PC-3 (cell line): ENCODE data around the gene COL25A1. TPM values are rescaled to one million over a fixed set of nuclear protein-coding genes. Genes with fewer than 3 reads are reported as not detected.

Experiments used
- ATAC-seq: fragments of 200-7000 bp; cut with Tn5 transposase; 2 replicates; pipeline ENCODE4 v1.9.1; 2020; ENCODE audit warnings: mild to moderate bottlenecking, moderate library complexity
- BruUV-seq: library from RNA; stranded (reverse); fragments of 400-500 nt; replicated peaks from 2 replicates; lab custom pipeline; 2021; lab: Mats Ljungman, UMichigan
- CTCF ChIA-PET: fragments of 300-600 bp; sonication (Branson Sonifier 250); formaldehyde crosslinking; loops from one replicate; lab custom pipeline; 2022; ENCODE audit warnings: antibody characterized with exemption; lab: Charles Lee
- POLR2A ChIA-PET: fragments of 300-600 bp; sonication (Branson Sonifier 250); formaldehyde crosslinking; loops from one replicate; lab custom pipeline; 2022; ENCODE audit warnings: antibody characterized with exemption; ENCODE audit not compliant: unreplicated experiment; lab: Charles Lee
- DNase-seq: peaks from one replicate; pipeline ENCODE4 v3.0.0-alpha.2; 2015
- H2AFZ ChIP-seq: fragments of 300-600 bp; sonication (generic); 2 replicates; pipeline ENCODE4 v1.6.0; 2016; ENCODE audit warnings: antibody characterized with exemption, low read length
- H3F3A ChIP-seq: fragments of 300-600 bp; sonication (generic); one replicate; pipeline ENCODE4 v1.6.0; 2017; ENCODE audit warnings: antibody characterized with exemption, low read length, control low read depth, mild to moderate bottlenecking; ENCODE audit not compliant: unreplicated experiment
- H3K27ac ChIP-seq: fragments of 300-600 bp; sonication (generic); 2 replicates; pipeline ENCODE4 v1.5.1; 2016; ENCODE audit warnings: mild to moderate bottlenecking, low read length
- H3K27me3 ChIP-seq: fragments of 300-600 bp; sonication (generic); 2 replicates; pipeline ENCODE4 v1.6.1; 2016; ENCODE audit warnings: low read length, mixed read lengths
- H3K36me3 ChIP-seq: fragments of 300-600 bp; sonication (generic); 2 replicates; pipeline ENCODE4 v1.6.1; 2016; ENCODE audit warnings: low read depth, mixed run types, low read length, mixed read lengths
- H3K4me1 ChIP-seq: fragments of 300-600 bp; sonication (generic); 2 replicates; pipeline ENCODE4 v1.5.1; 2016; ENCODE audit warnings: low read length; ENCODE audit not compliant: insufficient read depth
- H3K4me2 ChIP-seq: fragments of 300-600 bp; sonication (generic); 2 replicates; pipeline ENCODE4 v1.6.0; 2016; ENCODE audit warnings: low read length
- H3K4me3 ChIP-seq: fragments of 300-600 bp; sonication (generic); 2 replicates; pipeline ENCODE4 v1.5.1; 2016; ENCODE audit warnings: mild to moderate bottlenecking, low read length, mixed read lengths
- H3K79me2 ChIP-seq: fragments of 300-600 bp; sonication (generic); 2 replicates; pipeline ENCODE4 v1.6.1; 2017; ENCODE audit warnings: low read length, mixed read lengths
- H3K9ac ChIP-seq: fragments of 300-600 bp; sonication (generic); 2 replicates; pipeline ENCODE4 v1.6.0; 2016; ENCODE audit warnings: mild to moderate bottlenecking, low read length
- H3K9me2 ChIP-seq: fragments of 300-600 bp; sonication (generic); replicated peaks from 2 replicates; pipeline ENCODE4 v1.6.1; 2016; ENCODE audit warnings: mixed run types, low read length, mixed read lengths
- H3K9me3 ChIP-seq: fragments of 300-600 bp; sonication (generic); 2 replicates; pipeline ENCODE4 v1.6.1; 2016; ENCODE audit warnings: low read length, mixed read lengths
- H4K20me1 ChIP-seq: fragments of 300-600 bp; sonication (generic); 2 replicates; pipeline ENCODE4 v1.6.1; 2016; ENCODE audit warnings: low read length, mixed read lengths
- CTCF ChIP-seq: fragments of 300-600 bp; sonication (generic); conservative IDR thresholded peaks from 2 replicates; pipeline ENCODE4 v1.5.1; 2017; ENCODE audit warnings: antibody characterized with exemption, low read depth, mild to moderate bottlenecking, low read length
- EZH2 ChIP-seq: fragments of 300-600 bp; sonication (generic); IDR thresholded peaks from one replicate; pipeline ENCODE4 v1.6.1; 2017; ENCODE audit warnings: antibody characterized with exemption, mild to moderate bottlenecking, low read length; ENCODE audit not compliant: unreplicated experiment
- EZH2phosphoT487 ChIP-seq: fragments of 300-600 bp; sonication (generic); IDR thresholded peaks from 2 replicates; pipeline ENCODE4 v1.6.1; 2018; ENCODE audit warnings: mild to moderate bottlenecking, antibody characterized with exemption, low read length, borderline replicate concordance
- intact Hi-C: fragments of 100-400 bp; cut with micrococcal nuclease; formaldehyde crosslinking; loops from 2 replicates; pipeline ENCODE4 v1.9.0; 2023
- total RNA-seq: library from RNA; depleted of rRNA; stranded (reverse); fragments of >200 nt; gene quantifications from 2 replicates; pipeline ENCODE4 v1.2.3, GENCODE V29; 2014; rRNA removed

The COL25A1 gene
- total RNA-seq, 1 experiment from 2014 or later, result not detected

GRCh38 chr4:108762559-108763225 is 539.8 kb downstream of the COL25A1 start, which contains the start of gene ETNPPL:
ETNPPL (minus strand) TSS chr4:108763053; CDS start chr4:108762898, 155 bp downstream.
- POLR2A ChIA-PET, result no interaction called here
- TF ChIP-seq EZH2phosphoT487, result no peak
- TF ChIP-seq CTCF, result no peak
- peak; percentile 49 for TF ChIP-seq EZH2
- H3K4me2 ChIP-seq, result peak within 1 kb of the TSS; percentile 83

More at GRCh38 chr4:108762559-108763225, 539.8 kb downstream of the COL25A1 start, which contains the start of gene ETNPPL:
- H3K36me3 ChIP-seq, result no peaks in the 10 kb centered on the region
- no peaks in the 10 kb centered on the region for H4K20me1 ChIP-seq
- H2AFZ ChIP-seq, result peak within 1 kb of the TSS; percentile 55
- intact Hi-C loops, result no loop called here
- no peak within 1 kb of the TSS for H3K27ac ChIP-seq
- H3K9me2 ChIP-seq, result no peaks in the 10 kb centered on the region
- DNase-seq (peak; percentile 3), ATAC-seq (peak; percentile 54)
- peak within 1 kb of the TSS; percentile 58 for H3K4me3 ChIP-seq
- no TSS peak for BruUV-seq
- CTCF ChIA-PET, result no interaction called here
- no peaks in the 10 kb centered on the region for H3K9me3 ChIP-seq
- H3F3A ChIP-seq, result no peaks in the 10 kb centered on the region
- peaks cover 41% of the 10 kb centered on the region for H3K27me3 ChIP-seq
- H3K4me1 ChIP-seq, result 0 out of 2 replicates have a peak, but pooled peaks cover 4% of the 10 kb centered on the region
- H3K9ac ChIP-seq, result no peak within 1 kb of the TSS
- H3K79me2 ChIP-seq, result no peaks in the 10 kb centered on the region

Other genes with a start within 250 kb of the COL25A1 start
- 10.2 and 11.3 TPM in 2 replicates for gene SEC24B, start 131.2 kb upstream of the COL25A1 start, total RNA-seq